Neural progenitor cell (in vitro differentiated cells): ENCODE data around the gene ATP6V0E2. TPM values are rescaled to one million over a fixed set of nuclear protein-coding genes. Genes with fewer than 3 reads are reported as not detected.
A peak's percentile ranks its signal among the peaks of the same experiment; 100 is the strongest.

Experiments used
- DNase-seq: peaks from one replicate; pipeline ENCODE4 v3.0.0-alpha.2; 2016; ENCODE audit warnings: low spot score
- H2AFZ ChIP-seq: fragments of 200-600 bp; sonication (generic); replicated peaks from 2 replicates; pipeline ENCODE4 v1.6.1; 2016; ENCODE audit warnings: antibody characterized with exemption
- H3F3A ChIP-seq: fragments of 200-600 bp; sonication (generic); 2 replicates; pipeline ENCODE4 v1.6.1; 2016; ENCODE audit warnings: antibody characterized with exemption, low read depth
- H3K27ac ChIP-seq: fragments of 200-600 bp; sonication (generic); 2 replicates; pipeline ENCODE4 v1.5.1; 2016; ENCODE audit warnings: mild to moderate bottlenecking
- H3K27me3 ChIP-seq: fragments of 200-600 bp; sonication (generic); 2 replicates; pipeline ENCODE4 v1.6.1; 2016; ENCODE audit warnings: mild to moderate bottlenecking, moderate library complexity
- H3K36me3 ChIP-seq: fragments of 200-600 bp; sonication (generic); 2 replicates; pipeline ENCODE4 v1.5.1; 2016
- H3K4me1 ChIP-seq: fragments of 200-600 bp; sonication (generic); 2 replicates; pipeline ENCODE4 v1.6.1; 2016; ENCODE audit warnings: mixed run types
- H3K4me2 ChIP-seq: fragments of 200-600 bp; sonication (generic); 2 replicates; pipeline ENCODE4 v1.6.1; 2016
- H3K4me3 ChIP-seq: fragments of 200-600 bp; sonication (generic); 2 replicates; pipeline ENCODE4 v1.5.1; 2016
- H3K79me2 ChIP-seq: fragments of 200-600 bp; sonication (generic); 2 replicates; pipeline ENCODE4 v1.6.1; 2016; ENCODE audit warnings: low read depth
- H3K9ac ChIP-seq: fragments of 200-600 bp; sonication (generic); 2 replicates; pipeline ENCODE4 v1.6.1; 2016
- H3K9me3 ChIP-seq: fragments of 200-600 bp; sonication (generic); 2 replicates; pipeline ENCODE4 v1.5.1; 2016; ENCODE audit warnings: low read depth
- H4K20me1 ChIP-seq: fragments of 200-600 bp; sonication (generic); 2 replicates; pipeline ENCODE4 v1.6.1; 2016; ENCODE audit warnings: low read depth
- H3K27ac Mint-ChIP-seq: 3 replicates; pipeline ENCODE4 v1.8.0; 2021; ENCODE audit warnings: mixed read lengths
- H3K27me3 Mint-ChIP-seq: 2 replicates; pipeline ENCODE4 v1.8.0; 2022; ENCODE audit warnings: low read depth, mild to moderate bottlenecking, inconsistent platforms, moderate library complexity, mixed read lengths; ENCODE audit not compliant: insufficient read depth
- H3K36me3 Mint-ChIP-seq: 3 replicates; pipeline ENCODE4 v1.8.0; 2021; ENCODE audit warnings: mixed read lengths
- H3K4me1 Mint-ChIP-seq: 3 replicates; pipeline ENCODE4 v1.8.0; 2021; ENCODE audit warnings: mixed read lengths
- H3K4me3 Mint-ChIP-seq: 3 replicates; pipeline ENCODE4 v1.8.0; 2021; ENCODE audit warnings: mild to moderate bottlenecking, moderate library complexity, mixed read lengths
- H3K9me3 Mint-ChIP-seq: 3 replicates; pipeline ENCODE4 v1.8.0; 2020; ENCODE audit warnings: mixed read lengths
- CTCF ChIP-seq: fragments of 200-600 bp; sonication (generic); IDR thresholded peaks from 2 replicates; pipeline ENCODE4 v1.5.1; 2017; ENCODE audit warnings: antibody characterized with exemption, mild to moderate bottlenecking
- EZH2 ChIP-seq: fragments of 200-600 bp; sonication (generic); IDR thresholded peaks from 2 replicates; pipeline ENCODE4 v1.6.1; 2017; ENCODE audit warnings: antibody characterized with exemption, mild to moderate bottlenecking, moderate library complexity
- EZH2phosphoT487 ChIP-seq: fragments of 200-600 bp; sonication (generic); IDR thresholded peaks from 2 replicates; pipeline ENCODE4 v1.6.1; 2017; ENCODE audit warnings: antibody characterized with exemption
- total RNA-seq: library from RNA; depleted of rRNA; stranded (reverse); fragments of >200 nt; gene quantifications from 2 replicates; pipeline ENCODE4 v1.2.3, GENCODE V29; 2015; ENCODE audit warnings: low replicate concordance

ATP6V0E2 gene
- total RNA-seq, 1 donor from 2014 or later = 14.6 TPM

- Histone ChIP-seq H3K27me3 (no peaks in the 10 kb centered on the region), H4K20me1 (no peaks in the 10 kb centered on the region), H3F3A (peaks cover 17% of the 10 kb centered on the region), H3K9ac (no peak overlapping the region), H3K27ac (no peak overlapping the region), H3K36me3 (no peaks in the 10 kb centered on the region), H3K4me1 (peaks cover 21% of the 10 kb centered on the region), H3K79me2 (no peaks in the 10 kb centered on the region), H2AFZ (no peak overlapping the region), H3K9me3 (no peaks in the 10 kb centered on the region), H3K4me3 (no peak overlapping the region), H3K4me2 (no peak overlapping the region)
- Mint-ChIP-seq H3K36me3 (peaks cover 2% of the 10 kb centered on the region), H3K4me1 (peaks cover 31% of the 10 kb centered on the region), H3K27ac (no peak overlapping the region), H3K9me3 (no peaks in the 10 kb centered on the region), H3K27me3 (peaks cover 6% of the 10 kb centered on the region), H3K4me3 (no peak overlapping the region)
- DNase-seq = no peak
- TF ChIP-seq EZH2 = no peak
- TF ChIP-seq EZH2phosphoT487 = no peak
Measured at GRCh38 chr7:149853157-149853556, 20.6 kb upstream of the ATP6V0E2 start.

DNA sequence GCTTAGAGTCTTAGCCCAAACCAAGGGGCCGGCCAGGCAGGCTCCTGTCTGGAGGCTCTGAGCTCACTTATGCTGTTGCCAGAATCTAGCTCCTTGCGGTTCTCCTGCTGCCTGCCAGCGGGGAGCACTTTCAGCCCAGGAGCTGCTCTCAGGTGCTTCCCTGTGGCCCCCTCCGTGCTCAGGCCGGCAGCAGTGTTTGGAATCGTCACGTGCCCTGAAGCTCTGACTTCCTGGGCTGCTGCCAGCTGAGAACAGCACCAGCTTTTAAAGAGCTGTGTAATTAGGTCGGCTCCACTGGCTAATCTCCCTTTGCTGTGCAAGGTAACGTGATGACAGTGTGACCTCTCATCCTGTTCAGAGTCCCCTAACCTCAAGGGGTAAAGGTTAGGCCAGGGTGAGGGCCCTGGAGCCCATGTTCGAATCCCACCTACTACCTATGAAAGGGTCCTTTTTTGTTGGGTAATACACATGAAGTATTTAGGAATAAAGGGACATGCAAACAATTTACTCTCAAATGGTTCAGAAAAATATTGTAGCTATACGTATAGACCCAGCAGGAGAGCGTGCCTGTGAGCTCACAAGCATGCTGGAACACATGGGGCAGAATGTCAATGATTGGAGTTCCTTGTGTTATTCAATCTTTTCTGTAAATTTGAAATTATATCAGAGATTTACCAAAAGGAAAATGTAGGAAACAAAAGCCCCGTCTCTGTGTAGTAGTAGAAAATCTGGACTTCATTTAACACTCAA lies 19.0 kb upstream of the ATP6V0E2 start:
- DNase-seq = peak; percentile 80
- no peaks in the 10 kb centered on the region for H3K27me3 ChIP-seq
- peak overlapping the region; percentile 0 for H3K4me3 ChIP-seq

GRCh38 chr7:149855361-149856305 lies 18.1 kb upstream of the ATP6V0E2 start:
- Histone ChIP-seq H3K79me2 (no peaks in the 10 kb centered on the region), H3K4me3 (no peak overlapping the region), H3K27ac (no peak overlapping the region), H3K27me3 (no peaks in the 10 kb centered on the region), H3K9me3 (no peaks in the 10 kb centered on the region), H4K20me1 (no peaks in the 10 kb centered on the region), H3F3A (peaks cover 17% of the 10 kb centered on the region), H3K4me1 (peaks cover 19% of the 10 kb centered on the region), H3K36me3 (no peaks in the 10 kb centered on the region), H2AFZ (no peak overlapping the region), H3K9ac (no peak overlapping the region), H3K4me2 (peak overlapping the region; percentile 73)
- H3K9me3 Mint-ChIP-seq = no peaks in the 10 kb centered on the region
- peak overlapping the region; percentile 54 for H3K4me3 Mint-ChIP-seq
- H3K27me3 Mint-ChIP-seq = peaks cover 4% of the 10 kb centered on the region
- H3K36me3 Mint-ChIP-seq = peaks cover 9% of the 10 kb centered on the region
- H3K27ac Mint-ChIP-seq = peak overlapping the region; percentile 54
- H3K4me1 Mint-ChIP-seq = peaks cover 29% of the 10 kb centered on the region
- DNase-seq = peak; percentile 49
- TF ChIP-seq EZH2 (no peak), CTCF (no peak), EZH2phosphoT487 (no peak)

More for the DNA sequence above, 19.0 kb upstream of the ATP6V0E2 start:
- Mint-ChIP-seq H3K4me3 (peak overlapping the region; percentile 54), H3K27me3 (peaks cover 4% of the 10 kb centered on the region), H3K36me3 (peaks cover under 1% of the 10 kb centered on the region), H3K4me1 (peaks cover 31% of the 10 kb centered on the region), H3K27ac (no peak overlapping the region), H3K9me3 (no peaks in the 10 kb centered on the region)
- Histone ChIP-seq H3K79me2 (no peaks in the 10 kb centered on the region), H3K36me3 (no peaks in the 10 kb centered on the region), H3K4me2 (peak overlapping the region; percentile 73), H3K9ac (no peak overlapping the region), H2AFZ (no peak overlapping the region), H3K4me1 (peaks cover 20% of the 10 kb centered on the region), H3K9me3 (no peaks in the 10 kb centered on the region), H4K20me1 (no peaks in the 10 kb centered on the region), H3F3A (peaks cover 17% of the 10 kb centered on the region), H3K27ac (no peak overlapping the region)
- TF ChIP-seq EZH2 = no peak

DNA sequence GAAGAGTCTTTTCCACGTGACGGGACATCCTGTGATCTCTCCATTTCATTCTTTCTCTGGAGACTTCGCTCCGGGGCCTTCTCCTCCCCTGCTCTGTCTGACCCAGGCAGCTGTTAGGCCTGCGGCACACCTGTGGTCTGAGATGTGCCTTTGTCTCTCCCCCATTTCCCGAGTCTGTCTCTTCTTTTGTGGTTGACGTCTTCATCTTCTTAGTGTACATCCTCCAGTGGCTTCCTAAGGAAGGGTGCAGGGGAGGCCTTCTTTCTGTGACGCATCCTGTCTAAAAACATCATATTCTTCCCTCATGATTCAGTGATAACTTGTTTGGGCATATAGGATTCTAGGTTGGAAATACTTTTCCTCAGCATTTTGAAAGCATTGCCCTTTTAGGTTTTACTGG lies 17.2 kb upstream of the ATP6V0E2 start:
- Mint-ChIP-seq H3K9me3 (no peaks in the 10 kb centered on the region), H3K36me3 (peaks cover 11% of the 10 kb centered on the region), H3K27me3 (peaks cover 4% of the 10 kb centered on the region), H3K4me1 (peaks cover 29% of the 10 kb centered on the region), H3K27ac (no peak overlapping the region), H3K4me3 (no peak overlapping the region)
- no peak for DNase-seq
- Histone ChIP-seq H3K4me1 (peaks cover 19% of the 10 kb centered on the region), H3K9ac (no peak overlapping the region), H3K27me3 (no peaks in the 10 kb centered on the region), H3K9me3 (no peaks in the 10 kb centered on the region), H2AFZ (no peak overlapping the region), H3K4me2 (no peak overlapping the region), H4K20me1 (no peaks in the 10 kb centered on the region), H3K79me2 (no peaks in the 10 kb centered on the region), H3K4me3 (no peak overlapping the region), H3K27ac (no peak overlapping the region), H3K36me3 (no peaks in the 10 kb centered on the region), H3F3A (peaks cover 17% of the 10 kb centered on the region)
- TF ChIP-seq EZH2phosphoT487 = no peak
- TF ChIP-seq EZH2 = no peak
- TF ChIP-seq CTCF = no peak
